SIG-M5 treated with dmso at 0.1 percent for 504 hours (cell line): ENCODE measurements around the gene ABCC8.
"Not testable (repeated sequence)": the region's sequence is repeated elsewhere in the genome, so short reads cannot be mapped to it uniquely, and the experiment has no call there.

Experiments
- DNase-seq: peaks from one replicate; lab custom pipeline; 2025; ENCODE audit not compliant: unreplicated experiment; lab: John Stamatoyannopoulos, UW

Gene ABCC8

DNA sequence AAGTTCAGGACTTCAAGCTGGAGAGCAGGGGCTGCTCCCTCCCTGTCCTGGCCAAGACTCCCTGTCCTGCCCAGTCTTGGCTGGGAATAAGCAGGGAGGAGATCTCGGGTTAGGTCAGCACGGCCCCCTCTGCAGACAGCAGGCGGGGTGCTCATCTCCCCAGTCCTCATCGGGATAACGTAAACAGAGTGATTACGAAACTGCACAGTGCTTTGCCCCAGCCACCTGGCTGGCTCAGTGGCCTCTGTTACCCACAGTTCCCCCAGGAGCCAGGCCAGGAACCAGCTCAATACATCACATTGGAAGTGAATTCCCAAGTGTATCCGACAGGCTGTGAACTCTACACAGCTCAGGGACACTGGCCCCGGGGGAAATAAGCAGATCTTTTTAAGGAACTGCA, 45.5 kb downstream of the ABCC8 start:
- DNase-seq, result no peak

DNA sequence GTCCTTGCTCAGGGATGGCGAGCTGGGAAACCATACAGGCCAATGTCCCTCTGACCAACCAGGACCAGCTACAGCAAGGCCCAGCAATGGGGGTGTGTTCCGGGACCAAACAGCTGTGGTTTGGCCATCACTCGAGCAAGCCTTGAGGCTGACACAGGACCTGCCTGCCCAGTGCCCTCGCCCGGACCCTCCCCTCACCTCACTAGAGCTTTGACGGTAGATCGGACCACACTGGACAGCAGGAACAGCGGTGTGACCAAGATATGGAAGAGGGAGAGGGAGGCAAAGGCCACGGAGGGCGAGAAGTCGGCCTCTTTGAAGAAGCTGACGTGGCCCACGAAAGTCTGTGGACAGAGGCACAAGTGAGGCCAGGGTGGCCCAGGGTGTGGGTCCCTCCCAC, 46.0 kb downstream of the ABCC8 start:
- no peak for DNase-seq

DNA sequence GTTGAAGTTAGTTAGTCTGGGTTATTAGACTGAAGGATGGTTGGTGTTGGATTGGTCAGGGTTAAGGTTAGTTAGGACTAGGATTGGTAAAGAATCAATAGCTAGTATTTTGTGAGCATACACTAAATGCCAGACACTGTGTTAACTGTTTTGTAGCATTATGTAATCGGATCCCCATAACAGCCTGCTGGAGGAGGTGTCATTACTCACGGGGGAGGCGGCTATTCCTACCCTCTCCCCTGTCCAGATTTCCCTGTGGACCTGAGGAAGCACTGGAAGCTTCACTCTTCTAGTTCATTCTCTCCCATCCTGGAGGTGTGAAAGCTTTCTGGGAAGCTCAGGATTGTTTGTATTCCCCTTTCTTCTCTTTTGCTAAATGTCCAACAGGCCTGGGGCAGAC, 47.7 kb downstream of the ABCC8 start:
- DNase-seq, result no peak

DNA sequence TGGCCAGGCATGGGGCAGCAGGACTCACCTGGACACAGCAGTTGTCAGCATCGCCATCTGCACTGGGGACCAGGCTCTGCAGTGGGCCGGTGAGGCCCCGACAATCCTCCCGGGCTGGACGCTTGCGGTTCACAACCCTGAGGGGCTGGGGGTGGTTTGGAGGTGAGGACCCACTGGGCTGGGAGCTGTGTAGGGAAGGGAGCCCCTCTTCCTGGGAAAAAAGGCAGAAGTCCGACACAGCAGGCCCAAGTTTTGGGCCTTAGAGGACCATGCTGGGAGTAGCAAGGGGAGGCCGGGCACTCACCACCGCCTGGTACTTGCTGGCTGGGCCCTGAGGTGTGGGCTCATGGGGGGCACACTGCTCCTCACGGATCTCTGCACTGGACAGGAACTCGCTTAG, 48.4 kb downstream of the ABCC8 start:
- DNase-seq, result no peak

DNA sequence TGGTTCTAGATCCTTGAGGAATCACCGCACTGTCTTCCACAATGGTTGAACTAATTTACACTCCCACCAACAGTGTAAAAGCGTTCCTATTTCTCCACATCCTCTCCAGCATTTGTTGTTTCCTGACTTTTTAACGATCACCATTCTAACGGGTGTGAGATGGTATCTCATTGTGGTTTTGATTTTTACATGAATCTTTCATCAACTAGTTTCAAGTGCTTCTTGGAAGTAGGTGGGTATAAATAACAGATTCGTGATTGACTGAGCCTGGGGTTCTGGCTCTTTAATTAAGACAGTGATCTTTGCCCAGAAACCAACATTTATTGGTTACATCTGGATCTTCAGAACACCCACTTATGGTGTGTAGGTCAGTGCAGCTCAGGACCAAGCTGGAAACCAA, 50.4 kb downstream of the ABCC8 start:
- not testable (repeated sequence) for DNase-seq

DNA sequence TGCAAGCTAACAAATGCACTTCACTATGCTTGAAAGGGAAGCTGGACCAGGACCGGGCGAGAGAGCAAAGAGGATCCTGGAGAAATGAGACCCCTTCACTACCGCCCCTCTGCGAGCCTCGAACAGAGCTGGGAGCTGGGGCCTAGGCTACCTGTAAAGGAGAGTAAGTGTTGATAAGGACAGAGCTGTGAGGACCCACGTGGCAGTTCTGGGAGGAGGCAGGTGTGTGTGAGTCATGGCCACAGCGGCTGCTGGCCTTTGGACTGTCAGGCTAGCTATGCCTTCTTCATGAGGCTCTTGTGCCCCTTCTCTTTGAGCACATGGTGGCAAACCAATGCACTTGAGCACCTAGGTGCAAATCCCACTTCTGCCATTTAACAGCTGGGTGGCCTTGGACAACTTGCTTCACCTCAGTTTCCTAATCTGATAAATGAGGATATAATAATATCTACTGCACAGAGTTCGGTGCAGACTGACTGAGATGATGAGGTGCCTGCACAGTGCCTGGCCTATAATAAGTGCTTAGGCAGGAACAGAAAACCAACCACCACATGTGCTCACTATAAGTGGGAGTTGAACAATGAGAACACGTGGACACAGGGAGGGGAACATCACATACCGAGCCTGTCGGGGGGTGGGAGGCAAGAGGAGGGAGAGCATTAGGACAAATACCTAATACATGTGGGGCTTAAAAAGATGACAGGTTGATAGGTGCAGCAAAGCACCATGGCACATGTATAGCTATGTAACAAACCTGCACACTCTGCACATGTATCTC, 52.9 kb downstream of the ABCC8 start:
- DNase-seq, result no peak

DNA sequence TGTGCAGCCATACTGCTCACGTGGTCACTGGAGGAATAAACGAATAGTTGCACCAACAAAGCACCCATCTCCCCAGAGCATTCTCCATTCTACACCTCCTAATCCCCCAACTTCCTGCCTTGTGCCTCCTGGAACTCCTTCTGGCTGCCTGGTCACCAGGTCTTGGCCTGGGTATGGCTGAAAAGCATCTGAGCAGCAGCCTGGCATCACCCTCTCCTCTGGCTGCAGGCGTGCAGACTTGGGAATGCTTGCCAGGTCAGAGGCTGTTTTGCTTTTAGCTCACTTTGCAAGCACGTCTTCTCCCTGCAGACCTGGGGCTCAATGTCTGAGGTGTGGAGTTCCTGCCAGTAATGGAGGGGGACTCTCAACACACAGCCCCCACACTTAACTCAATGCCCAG, 54.9 kb downstream of the ABCC8 start:
- no peak for DNase-seq

DNA sequence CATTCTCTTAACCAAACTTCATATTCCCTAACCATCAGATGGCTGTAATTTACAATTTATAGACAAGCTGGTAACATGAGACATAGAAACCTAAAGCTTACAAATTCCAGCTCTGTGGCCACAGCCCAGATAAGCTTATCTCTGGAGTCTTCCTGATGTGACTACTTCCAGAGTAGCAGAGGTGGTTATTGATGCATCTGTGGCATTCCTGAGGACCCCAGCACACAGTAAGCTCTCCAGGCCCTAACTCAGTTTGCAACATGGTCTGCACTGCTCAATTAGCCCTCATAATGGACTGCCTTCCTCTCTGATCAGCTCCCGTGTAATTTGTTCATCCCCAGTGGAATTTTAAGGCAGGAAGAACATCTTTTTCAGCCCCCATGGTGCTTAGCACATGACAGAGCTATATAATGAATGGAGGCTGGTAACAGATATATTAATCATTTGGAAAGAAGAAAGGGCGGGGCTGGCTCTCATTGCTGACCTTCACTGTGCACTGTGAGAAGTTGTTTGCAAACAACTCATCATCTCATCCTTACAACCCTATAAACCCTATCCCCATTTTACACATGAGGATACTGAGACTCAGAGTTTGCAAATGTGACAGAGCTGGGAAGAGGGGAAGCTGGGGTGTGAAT, 58.1 kb downstream of the ABCC8 start:
- no peak for DNase-seq

DNA sequence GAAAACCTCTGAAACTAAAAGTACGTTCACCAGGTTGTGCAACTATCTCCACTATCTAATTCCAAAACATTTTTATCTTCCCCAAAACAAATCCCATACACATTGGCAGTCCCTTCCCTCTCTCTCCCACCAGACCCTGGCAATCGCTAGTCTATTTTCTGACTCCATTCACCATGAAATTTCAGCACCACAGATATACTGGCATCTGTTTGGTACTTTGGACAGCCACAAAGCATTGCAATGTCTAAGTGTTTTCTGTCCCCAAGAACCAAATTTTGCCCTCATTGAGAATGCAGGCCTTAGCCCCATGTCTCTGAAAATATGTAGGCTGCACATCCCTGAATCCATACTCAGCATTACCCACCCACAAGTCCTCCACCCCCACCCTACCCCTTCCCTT, 60.2 kb downstream of the ABCC8 start:
- no peak for DNase-seq

DNA sequence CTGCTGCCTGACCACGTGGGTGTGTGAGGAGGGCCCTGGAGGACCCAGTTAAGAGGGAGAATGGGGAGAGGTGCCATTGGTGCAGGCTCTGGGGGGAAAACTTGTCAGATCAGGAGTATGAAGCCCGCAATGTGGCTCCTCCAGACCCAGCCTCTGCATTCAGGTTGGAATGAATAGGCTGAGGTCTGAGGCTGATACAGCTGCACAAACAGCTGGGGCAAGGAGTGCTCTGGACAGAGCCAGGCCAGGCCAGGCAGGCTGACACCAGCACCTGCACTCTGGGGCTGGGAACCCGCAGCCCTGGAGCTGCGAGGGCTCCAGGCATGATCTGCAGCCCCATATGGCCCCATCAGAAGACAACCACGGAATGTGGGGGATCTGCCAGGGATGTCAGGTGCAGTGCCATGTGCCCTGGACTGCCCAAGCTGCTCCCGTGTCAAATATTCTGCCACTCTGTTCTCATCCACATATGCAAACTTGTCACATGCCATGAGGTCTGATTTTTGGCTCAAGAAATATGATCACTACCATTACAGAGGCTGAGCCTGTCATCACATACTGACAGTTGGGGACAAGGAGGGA, 61.0 kb downstream of the ABCC8 start:
- DNase-seq, result no peak

DNA sequence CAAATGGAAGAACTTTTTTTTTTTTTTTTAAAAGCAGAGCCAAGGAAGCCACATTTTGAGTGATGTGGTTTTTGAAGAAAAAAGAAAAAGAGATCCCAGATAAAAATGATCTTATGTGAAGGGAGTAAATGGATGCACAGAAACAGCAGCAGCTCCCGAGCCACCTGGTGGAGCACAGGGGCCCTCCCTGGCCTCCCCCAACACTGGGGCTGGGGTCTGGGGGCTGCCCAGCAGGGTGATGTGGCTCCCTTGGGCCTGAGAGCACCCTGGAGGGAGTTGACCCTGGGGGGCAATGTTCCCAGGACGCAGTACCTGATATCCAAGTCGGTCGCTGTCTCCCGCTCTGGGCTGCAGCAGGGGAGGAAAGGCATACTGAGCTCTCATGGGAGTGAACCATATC, 61.7 kb downstream of the ABCC8 start:
- DNase-seq, result no peak

DNA sequence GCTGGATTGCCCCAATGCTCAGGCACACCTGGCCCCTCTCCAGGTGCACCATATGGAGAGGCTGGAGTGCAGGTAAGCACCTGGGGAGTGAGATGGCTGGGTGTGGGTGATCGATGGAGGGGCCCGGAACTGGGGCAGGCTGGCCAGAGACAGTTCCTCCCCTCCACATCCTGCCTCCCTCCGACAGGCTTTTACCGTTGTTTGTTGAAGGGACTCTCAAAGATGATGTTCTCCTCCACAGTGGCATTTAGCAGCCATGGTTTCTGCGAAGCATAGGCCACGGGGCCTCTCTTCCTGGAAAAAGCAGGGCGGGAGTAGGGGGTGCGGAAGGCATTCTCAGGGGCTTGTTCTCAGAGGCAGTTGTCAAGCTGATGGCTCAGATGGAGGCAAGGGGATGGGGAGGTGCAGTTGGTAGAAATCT, 62.3 kb downstream of the ABCC8 start:
- no peak for DNase-seq

DNA sequence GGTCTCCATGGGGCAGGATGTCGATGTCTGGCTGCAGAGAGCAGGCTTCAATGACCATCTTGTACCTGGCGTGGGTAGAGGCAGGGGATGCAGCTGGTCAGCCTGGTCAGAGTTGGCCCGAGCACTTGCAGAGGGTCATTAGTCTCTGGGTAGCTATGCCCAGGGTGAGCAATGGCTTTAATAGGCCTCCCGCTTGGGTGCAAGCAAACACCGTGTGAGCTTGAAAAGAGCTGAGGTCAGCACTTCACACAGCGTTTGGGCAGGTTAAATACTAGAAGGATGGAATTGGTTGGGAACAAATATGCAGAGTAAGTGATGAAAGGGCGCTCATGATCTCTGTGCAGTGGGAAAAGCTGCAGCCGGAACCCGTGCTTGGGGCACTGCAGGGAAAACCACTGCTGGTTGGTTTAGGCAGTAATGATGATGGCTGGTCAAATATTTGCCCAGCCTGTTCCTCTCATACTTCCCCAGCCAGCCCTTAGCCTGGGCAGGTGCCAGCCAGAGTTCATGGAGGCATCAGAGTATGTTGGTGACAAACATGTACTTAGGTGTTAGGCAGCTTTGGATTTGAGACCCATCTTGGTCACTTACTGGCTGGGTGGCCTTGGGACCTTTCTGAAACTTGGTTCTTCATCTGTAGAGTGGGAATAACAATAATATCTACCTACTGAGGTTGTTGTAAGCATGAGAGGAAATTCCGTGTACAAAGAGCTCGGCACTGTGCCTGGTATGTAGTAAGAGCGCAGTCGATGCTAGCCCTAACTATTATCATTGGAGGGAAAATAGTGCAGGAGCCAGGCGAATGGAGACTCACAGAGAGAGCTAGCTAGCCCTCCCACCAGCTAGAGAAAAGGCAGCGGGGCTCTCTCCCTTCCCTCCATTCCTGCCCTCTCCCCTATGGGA, 63.0 kb downstream of the ABCC8 start:
- peak; percentile 20 for DNase-seq

DNA sequence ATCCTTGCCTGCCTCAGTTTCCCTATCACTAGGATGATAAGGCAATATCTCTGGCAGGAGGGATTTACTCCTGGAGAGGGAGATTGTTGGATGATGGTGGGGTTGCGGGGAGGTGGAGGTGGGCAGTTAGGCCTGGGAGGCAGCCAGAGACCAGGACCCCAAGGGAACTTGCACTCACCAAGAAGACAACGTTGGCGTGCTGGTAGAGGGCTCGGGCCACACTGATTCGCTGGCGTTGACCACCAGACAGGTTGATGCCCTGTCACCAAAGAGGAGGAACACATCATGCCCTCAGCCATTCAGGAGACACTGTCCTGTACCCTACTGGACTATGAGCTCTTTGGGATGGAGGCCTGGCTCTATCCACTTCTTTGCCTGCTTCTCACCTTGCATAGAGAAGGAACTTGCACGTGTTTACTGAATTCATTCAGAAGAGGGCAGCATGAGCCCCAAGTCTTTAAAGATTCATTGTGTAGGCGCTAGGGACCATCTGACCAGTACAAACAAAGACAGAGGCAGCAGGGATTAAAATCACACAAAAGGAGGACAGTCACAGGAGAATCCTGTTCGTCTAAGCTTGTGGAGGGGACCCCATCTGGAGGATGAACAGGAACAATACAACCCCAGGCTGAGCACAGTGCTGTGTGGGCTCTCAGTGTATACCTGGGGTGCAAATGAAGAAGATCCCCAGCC, 64.0 kb downstream of the ABCC8 start:
- peak; percentile 4 for DNase-seq

DNA sequence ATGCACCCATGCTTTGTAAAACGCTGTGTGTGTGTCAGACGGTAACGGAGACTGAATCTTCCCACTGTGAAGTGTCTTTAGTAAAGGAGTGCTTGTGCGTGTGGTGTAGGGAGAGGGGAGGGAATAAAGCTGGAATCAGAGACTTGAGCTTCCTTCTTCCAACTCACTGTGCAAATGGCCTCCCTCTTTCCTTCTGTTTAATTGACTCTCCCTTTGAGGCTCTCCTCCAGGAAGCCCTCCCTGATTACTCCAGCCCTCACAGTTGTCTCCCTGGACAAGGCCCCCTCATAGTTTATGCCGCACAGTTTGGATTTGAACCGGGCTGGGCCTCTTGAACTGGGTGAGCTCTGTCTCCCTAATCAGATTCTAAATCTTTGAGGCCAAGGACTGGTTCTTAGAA, 65.2 kb downstream of the ABCC8 start:
- DNase-seq, result no peak

DNA sequence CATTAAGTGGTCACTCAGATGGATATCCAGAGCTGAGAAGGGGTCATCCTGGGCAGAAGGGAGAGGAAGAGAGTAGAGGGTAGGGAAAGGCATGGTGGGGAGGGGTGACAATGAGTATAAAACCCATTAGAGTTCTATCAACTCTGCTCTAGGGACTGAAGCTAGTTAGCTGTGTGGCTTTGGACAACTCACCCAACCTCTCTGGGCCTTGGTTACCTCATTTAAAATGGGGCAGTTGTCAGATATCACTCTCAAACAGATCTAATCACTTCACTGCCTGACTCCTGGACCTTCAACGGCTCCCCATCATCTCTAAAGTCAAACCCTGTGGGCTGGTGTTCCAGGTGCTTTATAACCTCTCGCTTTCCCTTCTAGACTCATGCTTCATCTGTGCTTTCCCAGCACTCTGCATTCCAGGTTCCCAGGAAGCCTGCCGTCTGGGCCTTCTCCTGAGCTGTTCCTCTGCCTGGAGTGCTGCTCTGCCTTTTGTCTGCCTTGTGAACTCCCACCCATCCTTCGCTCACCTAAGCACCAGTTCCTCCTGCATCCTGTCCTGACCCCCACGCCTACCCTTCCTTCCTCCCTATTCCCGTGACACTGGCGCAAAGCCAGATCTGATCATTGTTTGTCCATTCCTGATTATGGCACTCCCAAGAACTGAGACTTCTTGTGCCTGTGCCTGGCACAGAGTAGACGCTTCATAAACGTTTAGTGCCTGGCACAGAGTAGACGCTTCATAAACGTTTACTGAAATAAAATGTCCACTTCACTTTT, 65.9 kb downstream of the ABCC8 start:
- no peak for DNase-seq

DNA sequence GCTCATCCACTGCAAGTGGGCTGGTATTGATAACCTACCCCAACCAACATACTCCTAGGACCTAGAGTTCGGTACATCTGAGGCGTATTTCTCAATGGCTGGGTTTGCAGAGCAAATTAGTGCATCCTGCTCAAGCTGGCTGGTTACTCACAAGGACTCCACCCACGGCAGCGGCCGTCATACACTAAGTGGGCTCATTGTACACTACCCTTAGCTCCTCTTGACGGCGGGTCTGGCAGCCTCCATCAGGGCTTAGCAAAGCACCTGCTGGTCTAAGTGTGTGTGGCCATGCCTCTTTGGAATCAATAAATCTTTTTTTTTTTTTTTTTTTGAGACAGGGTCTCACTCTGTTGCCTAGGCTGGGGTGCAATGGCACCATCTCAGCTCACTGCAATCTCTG, 68.0 kb downstream of the ABCC8 start:
- DNase-seq, result no peak

DNA sequence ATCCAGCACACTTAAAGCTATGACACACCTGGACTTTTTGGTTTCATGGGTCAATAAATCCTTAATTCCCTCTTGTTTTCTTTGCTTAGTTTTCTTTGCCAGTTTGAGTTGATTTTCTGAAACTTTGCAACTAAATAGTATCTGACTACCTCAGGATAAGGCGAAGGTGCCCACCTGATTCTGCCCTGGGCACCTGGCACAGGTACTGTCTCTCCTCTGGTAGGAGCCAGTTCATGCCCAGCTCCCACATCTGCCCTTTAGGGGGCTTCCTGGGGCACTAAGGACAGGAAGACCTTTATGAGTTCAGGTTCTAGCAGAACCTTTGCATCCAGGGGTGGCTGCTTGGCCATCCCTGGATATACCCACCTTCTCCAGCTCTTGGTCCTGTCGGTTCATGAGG, 68.6 kb downstream of the ABCC8 start:
- no peak for DNase-seq

DNA sequence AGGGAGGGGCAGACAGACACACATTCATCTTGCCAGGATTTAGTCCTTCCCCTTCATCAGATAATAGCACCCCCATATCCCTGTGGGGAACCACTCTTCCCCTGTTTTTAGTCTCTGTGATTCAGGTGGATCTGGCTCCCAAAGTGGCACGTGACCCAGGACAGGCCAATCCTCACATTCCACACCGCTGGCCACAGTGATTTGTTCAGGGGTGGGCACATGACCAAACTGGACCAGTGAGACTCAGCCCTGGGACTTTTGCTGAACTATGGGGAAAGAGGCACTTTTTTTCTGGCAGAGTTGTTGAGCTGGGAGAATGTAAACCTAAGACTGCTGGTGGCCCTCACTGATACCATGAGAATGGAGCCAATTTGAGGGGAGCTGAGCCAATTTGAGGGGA, 69.1 kb downstream of the ABCC8 start:
- no peak for DNase-seq

DNA sequence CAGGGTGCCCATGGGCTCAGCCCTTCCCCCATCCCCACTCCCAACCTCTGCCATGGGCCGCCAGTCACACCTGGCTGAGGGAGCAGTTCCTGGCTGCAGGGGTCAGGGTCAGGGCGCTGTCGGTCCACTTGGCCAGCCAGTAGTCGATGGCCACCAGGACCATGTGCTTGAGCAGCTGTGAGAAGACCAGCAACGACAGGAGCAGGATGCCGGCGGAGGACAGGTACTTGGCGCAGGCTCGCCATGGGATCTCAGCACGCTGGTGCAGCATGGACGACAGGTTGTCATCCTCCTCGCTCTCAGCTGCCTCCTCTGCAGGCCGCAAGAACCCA, 69.9 kb downstream of the ABCC8 start:
- DNase-seq, result no peak
